ENCODE results near the gene FBN1. TPM values are rescaled to one million over a fixed set of nuclear protein-coding genes. Genes with fewer than 3 reads are reported as not detected.

Gene FBN1
- total RNA-seq, 1 experiment from 2014 or later, result 5.2 TPM

- H3K4me1 Mint-ChIP-seq, result no peaks in the 10 kb centered on the region
- TF ChIP-seq SMAD3 (CRISPR knock-in tag; IDR thresholded peaks at IDR 0.05; ENCODE audit: borderline replicate concordance) (no peak), KAT7 (CRISPR knock-in tag; IDR thresholded peaks at IDR 0.05; ENCODE audit: borderline replicate concordance) (no peak), MAX (CRISPR knock-in tag; IDR thresholded peaks at IDR 0.05) (no peak), ATF1 (CRISPR knock-in tag; IDR thresholded peaks at IDR 0.05) (no peak), E2F4 (CRISPR knock-in tag; IDR thresholded peaks at IDR 0.05; ENCODE audit: borderline replicate concordance, low read depth) (no peak), SOX15 (CRISPR knock-in tag; IDR thresholded peaks at IDR 0.05) (no peak), TP53 (CRISPR knock-in tag; IDR thresholded peaks at IDR 0.05) (no peak), EMX1 (CRISPR knock-in tag; IDR thresholded peaks at IDR 0.05) (no peak), CREB1 (CRISPR knock-in tag; IDR thresholded peaks at IDR 0.05) (no peak), HMGA2 (CRISPR knock-in tag; IDR thresholded peaks at IDR 0.05) (no peak), ARID4B (CRISPR knock-in tag; IDR thresholded peaks at IDR 0.05; ENCODE audit: borderline replicate concordance) (no peak)
- no peaks in the 10 kb centered on the region for H3K27me3 Mint-ChIP-seq (ENCODE audit: low read depth)
- H3K9me3 Mint-ChIP-seq, result 0 out of 2 replicates have a peak, but pooled peaks cover 3% of the 10 kb centered on the region
- no peak for DNase-seq (ENCODE audit: low spot score)
- no peak overlapping the region for H3K4me3 Mint-ChIP-seq
- ATAC-seq, result no peak
- H3K36me3 Mint-ChIP-seq, result no peaks in the 10 kb centered on the region
- no peak overlapping the region for H3K27ac Mint-ChIP-seq
- CTCF ChIA-PET, result no interaction called here
- POLR2A ChIA-PET, result no interaction called here
These were observed 68.0 kb downstream of the FBN1 start for GRCh38 chr15:48577469-48577868.

- H3K9me3 Mint-ChIP-seq, result peaks cover 4% of the 10 kb centered on the region; the same call in 1 of the 2 replicates
- H3K4me1 Mint-ChIP-seq, result no peaks in the 10 kb centered on the region
- ATAC-seq (no peak), DNase-seq (ENCODE audit: low spot score) (no peak)
- no peak overlapping the region for H3K4me3 Mint-ChIP-seq
- no peaks in the 10 kb centered on the region for H3K36me3 Mint-ChIP-seq
- ChIA-PET CTCF (no interaction called here), POLR2A (no interaction called here)
- H3K27ac Mint-ChIP-seq, result no peak overlapping the region
- H3K27me3 Mint-ChIP-seq (ENCODE audit: low read depth), result no peaks in the 10 kb centered on the region
- TF ChIP-seq ETV6 (CRISPR knock-in tag; IDR thresholded peaks at IDR 0.05) (no peak), ZNF263 (CRISPR knock-in tag; IDR thresholded peaks at IDR 0.05; ENCODE audit: low read depth) (no peak), ZNF281 (CRISPR knock-in tag; IDR thresholded peaks at IDR 0.05) (no peak), GTF2I (CRISPR knock-in tag; conservative IDR thresholded peaks at IDR 0.05) (no peak), PRRX2 (CRISPR knock-in tag; IDR thresholded peaks at IDR 0.05) (no peak), NR2C2 (CRISPR knock-in tag; IDR thresholded peaks at IDR 0.05) (no peak), FOXP1 (CRISPR knock-in tag; IDR thresholded peaks at IDR 0.05; ENCODE audit: borderline replicate concordance) (no peak), ZSCAN18 (CRISPR knock-in tag; IDR thresholded peaks at IDR 0.05) (no peak), USF1 (CRISPR knock-in tag; IDR thresholded peaks at IDR 0.05) (no peak), ATF3 (CRISPR knock-in tag; conservative IDR thresholded peaks at IDR 0.05) (no peak), TEAD4 (CRISPR knock-in tag; IDR thresholded peaks at IDR 0.05) (no peak), AR (CRISPR knock-in tag; IDR thresholded peaks at IDR 0.05) (no peak)
These were observed 71.3 kb downstream of the FBN1 start for GRCh38 chr15:48574187-48574586.

Data from WTC11 (cell line).